LoVo (cell line): Measurements from ENCODE around the gene VRK3.

Experiments
- DNase-seq: peaks from one replicate; pipeline ENCODE4 v3.0.0-alpha.2; 2016; ENCODE audit warnings: low spot score

The VRK3 gene

DNA sequence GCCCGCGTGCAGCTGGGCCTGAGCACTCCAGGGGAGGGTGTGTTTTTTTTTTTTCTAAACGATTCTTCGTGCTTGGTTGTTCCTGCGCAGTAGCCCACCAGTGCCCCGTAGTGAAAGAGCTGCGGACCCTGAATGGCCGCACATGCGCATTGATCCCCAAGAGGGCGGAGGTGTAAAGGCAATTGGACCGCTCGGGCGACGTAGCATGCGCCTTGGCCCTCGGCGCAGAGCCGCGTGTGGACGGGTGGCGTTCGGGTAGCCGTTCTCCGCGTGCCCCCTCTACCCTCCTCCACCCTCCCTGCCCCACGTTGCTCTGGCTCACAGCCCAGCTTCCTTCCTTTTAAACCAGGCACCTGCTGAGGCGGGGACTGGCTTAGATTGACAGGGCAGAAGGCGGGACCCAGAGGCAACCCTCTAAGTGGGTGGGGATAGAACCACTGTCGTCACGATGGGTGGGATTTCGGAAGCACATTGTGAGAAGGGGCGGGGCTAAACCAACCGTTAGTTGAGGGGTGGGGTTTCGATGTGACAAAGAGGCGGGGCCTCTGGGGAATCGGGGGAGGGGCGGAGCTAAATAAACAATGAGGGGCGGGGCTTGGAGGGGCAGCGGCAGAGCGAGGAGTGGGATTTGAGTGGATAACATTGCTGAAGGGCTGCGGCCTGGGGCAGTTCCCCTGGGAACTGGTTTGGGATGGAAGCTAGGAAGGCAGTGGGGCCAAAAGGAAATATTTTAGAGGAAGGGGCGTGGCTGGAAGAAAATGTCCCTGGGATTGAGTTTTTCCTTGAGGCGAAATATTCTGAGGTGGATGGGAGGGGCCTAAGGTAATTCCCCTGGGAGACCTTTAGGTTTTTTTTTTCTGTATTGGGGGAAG lies 95.3 kb downstream of the VRK3 start:
- DNase-seq = peak; percentile 94

DNA sequence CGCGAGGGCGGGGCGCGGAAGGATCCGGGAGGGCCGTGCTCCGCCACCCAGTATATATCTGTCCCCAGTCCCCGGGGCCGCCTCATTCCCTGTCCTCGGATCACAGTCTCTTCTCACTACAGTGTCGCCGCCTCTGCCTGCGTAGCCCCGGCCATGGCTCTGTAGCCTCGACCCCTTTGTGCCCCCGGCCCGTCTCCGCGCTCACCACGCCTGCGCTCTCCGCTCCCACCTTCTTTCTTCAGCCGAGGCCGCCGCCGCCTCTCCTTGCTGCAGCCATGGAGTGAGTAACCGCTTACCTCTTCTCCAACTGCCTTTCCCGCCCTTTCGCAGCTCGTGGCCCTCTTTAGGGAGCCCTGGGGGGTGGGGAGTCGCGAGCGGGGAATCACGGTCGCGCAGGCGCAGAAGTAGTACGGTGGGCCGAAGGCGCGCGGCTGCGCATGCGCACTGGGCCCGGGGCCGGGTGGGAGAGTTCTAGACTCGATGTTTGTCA lies 96.0 kb downstream of the VRK3 start, which contains the start of the genes ATF5 and NUP62:
TSS of gene ATF5 (plus strand) at position 85 of the 490 bp plus-strand sequence. CDS start 1,646 bp downstream, outside the sequence.
TSS of gene NUP62 (minus strand) at position 384 of the 490 bp plus-strand sequence. CDS start 19,697 bp downstream, outside the sequence.
- DNase-seq = peak; percentile 89

DNA sequence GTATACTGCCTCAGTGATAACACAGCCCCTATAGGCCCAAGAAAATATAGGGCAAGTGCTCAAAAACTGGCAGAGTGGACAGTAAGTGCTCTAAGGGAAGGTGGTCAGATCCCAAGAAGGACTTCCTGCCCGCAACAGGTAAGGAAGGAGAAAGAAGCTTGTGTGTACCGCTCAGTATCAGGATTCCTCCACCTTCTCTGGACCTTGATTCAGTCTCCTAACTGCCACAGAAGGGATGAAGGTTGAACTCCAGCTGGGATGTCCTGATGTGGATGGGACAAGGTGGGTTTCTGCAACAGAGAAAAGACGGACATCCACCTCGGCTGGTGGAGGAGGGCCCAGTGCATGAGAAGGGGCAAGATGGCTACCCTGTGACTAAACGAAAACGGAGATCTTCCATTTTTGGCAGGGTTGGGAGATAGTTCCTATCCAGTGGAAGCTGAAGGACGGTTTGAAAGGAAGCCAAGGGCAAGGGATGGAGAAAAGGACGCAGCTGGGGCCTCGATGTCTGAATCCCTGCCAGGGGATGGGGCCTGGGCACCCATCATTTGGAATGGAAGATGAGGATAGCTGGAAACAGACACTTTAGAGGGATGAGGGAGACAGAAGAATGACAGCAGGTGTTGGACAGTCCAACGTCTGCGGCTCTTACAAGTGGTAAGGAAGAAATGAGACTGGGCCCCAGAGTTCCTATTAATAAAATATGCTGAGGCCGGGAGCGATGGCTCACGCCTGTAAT lies 97.5 kb downstream of the VRK3 start:
- no peak for DNase-seq

DNA sequence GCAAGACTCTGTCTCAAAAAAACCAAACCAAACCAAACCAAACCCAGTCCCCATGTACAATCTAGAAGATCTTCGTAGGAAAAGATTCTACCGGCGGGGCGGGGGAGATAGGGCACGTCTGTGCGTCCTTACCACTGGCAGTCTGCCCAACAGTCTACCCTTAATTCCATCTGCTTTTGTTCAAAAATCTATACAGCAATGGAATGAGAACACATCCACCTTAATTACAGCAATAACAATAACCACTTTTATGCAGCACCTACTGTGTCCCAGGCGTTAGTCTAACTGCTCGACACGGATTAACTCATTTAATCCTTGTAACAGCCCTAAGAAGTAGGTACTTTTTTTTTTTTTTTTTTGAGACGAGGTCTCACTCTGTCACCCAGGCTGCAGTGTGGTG lies 98.7 kb downstream of the VRK3 start:
- no peak for DNase-seq
